Fibroblast of skin of back (primary cell): ENCODE measurements around the gene ITPRIPL2.

Experiments used
- DNase-seq: peaks from one replicate; pipeline ENCODE4 v3.0.0-alpha.2; 2013

The ITPRIPL2 gene

GRCh38 chr16:19123535-19124178 is 9.9 kb downstream of the ITPRIPL2 start:
- DNase-seq: no peak

DNA sequence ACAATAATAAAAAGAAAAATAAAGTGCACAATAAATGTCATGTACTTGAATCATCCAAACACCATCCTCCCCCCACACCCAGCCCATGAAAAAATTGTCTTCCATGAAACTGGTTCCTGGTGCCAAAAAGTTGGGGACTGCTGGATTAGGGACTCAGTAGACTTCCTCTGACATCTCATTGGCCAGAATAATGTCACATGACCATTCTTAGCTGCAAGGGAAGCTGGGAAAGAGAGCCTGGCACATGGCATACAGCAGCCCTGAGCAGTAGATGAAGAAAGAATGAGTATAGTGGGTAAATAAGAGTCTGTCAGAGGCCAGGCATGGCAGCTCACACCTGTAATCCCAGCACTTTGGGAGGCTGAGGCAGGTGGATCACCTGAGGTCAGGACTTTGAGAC is 12.5 kb downstream of the ITPRIPL2 start:
- no peak for DNase-seq

GRCh38 chr16:19127205-19127604 is 13.4 kb downstream of the ITPRIPL2 start:
- no peak for DNase-seq

DNA sequence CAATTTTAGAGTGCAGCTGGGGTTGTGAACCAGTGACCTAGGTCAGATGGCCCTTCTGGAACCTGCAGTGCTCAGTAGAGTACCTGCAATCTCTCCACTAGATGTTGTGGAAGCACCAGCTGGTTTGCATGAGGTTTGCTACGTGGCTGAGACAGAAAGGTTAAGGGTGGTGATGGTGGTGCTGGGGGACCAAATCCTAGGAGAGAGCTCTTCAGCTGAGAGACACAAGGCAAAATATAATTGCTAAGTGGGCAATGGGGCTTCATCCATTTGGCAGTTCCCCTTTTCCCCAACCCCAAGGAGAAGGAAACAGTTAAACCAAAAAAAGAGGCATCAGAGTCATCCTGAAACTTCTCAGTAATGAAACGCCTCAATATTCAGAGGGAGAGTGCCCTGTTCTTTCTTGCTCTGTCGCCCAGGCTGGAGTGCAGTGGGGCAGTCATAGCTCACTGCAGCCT is 13.9 kb downstream of the ITPRIPL2 start:
- no peak for DNase-seq

- no peak for DNase-seq
These were observed 14.9 kb downstream of the ITPRIPL2 start for GRCh38 chr16:19128454-19129200.

- DNase-seq: no peak
These were observed 16.6 kb downstream of the ITPRIPL2 start for GRCh38 chr16:19130385-19130784.

DNA sequence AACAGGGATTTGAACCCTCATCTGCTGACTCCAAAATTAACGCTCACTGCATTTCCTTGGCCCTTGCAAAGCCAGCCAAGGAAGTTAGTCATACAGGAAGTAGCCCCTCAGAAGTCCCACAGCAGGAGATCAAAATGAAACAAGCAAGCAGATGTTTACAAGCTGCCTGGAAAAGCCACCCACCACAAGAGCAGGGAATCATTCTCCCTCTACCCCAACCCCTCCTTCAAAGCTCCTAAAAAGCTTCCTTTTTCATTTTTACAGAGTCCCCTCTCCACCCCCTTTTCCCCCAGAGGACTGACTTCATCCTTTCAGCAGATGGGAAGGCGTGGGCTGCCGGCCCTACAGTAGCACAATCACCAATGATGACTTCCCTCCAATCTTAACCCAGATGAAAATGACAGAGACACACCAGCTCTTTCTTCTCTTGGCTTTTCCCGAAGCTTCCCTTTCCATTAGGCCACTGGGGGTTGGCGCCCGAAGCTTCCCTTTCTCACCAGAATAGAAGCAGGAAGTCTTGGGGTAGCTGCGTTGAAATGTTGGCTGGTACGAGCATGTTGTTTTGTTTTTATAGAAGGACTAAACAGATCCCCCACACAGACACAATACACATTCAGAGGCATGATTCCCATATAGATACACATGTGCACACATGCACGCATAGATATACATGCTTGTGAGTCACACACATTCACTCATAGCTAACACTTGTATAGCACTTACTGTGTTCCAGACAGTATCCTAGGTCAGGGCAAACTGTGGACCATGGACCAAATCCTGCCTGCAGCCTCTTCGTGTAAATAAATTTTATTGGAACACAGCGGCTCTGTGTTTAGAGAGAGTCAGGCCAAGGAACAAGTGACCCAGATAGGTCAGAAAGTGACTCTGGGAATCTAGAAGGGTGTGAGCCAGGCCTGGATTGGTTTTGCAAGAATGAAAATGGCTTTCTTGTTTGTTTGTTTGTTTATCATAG is 17.4 kb downstream of the ITPRIPL2 start:
- peak; percentile 76 for DNase-seq

DNA sequence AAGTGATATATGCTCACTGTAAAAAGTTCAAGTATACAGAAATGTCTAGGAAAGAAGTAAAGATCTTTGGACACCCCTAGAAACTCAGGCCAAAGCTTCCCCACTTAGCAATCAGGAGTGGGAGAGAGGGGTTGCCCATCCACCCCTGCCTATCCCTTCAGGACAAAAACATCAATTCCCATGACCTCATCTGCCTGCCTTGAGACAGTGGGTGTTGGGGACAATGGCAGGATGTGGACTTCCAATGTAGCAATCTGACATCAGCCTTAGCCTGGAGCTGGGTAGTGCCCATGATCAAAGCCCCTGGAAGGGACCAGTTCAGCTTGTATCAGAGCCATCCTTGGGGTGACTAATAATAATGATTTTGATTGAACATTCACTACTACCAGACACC is 18.1 kb downstream of the ITPRIPL2 start:
- no peak for DNase-seq

DNA sequence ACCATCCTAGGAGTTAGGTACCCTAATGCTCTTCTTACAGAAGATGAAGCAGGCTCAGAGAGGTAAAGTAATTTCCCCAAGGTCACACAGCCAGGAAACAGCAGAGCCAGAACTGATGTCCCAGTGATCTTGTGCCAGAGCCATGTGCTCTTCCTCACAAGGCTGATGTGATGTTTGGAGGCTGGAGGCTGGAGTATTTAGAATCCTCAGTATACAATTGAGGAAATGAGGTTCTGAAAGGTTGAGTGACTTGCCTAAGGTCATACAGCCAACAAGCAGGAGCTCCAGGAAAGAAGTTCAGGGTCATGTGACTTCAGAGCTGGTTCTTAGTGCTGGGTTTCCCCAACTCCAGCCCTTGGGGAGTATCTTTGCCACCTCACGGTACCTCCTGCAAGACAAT is 18.5 kb downstream of the ITPRIPL2 start:
- DNase-seq: no peak

GRCh38 chr16:19132898-19133297 is 19.1 kb downstream of the ITPRIPL2 start:
- no peak for DNase-seq

- no peak for DNase-seq
These were observed 19.8 kb downstream of the ITPRIPL2 start for GRCh38 chr16:19133600-19133999.

DNA sequence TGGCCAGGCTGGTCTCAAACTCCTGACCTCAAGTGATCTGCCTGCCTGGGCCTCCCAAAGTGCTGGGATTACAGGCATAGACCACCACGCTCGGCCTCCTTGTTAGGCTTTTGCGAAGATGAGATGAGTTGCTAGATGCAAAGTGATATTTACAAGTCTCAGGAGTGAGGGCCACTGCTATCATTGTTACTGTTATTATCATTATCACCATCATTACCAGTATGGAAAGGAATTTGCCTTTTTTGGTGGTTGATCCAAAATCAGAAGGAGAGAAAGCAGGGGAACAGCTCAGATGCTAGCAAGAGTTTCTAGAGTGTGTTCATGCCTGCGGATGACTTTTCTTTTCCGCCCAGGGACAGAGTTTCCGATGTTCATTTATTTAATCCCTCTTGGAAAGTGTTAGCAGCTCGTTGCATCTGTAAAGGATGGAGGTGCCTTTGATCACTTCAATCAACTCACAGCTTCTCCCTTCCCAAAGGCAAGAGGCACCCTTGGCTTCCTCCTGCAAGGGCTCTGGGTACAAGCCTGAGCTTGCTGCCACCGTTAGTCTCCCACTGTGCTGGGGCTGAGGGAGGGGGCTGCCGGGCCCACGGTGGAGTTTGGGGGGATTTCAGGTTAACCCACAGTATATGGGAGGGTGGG is 21.6 kb downstream of the ITPRIPL2 start:
- no peak for DNase-seq

DNA sequence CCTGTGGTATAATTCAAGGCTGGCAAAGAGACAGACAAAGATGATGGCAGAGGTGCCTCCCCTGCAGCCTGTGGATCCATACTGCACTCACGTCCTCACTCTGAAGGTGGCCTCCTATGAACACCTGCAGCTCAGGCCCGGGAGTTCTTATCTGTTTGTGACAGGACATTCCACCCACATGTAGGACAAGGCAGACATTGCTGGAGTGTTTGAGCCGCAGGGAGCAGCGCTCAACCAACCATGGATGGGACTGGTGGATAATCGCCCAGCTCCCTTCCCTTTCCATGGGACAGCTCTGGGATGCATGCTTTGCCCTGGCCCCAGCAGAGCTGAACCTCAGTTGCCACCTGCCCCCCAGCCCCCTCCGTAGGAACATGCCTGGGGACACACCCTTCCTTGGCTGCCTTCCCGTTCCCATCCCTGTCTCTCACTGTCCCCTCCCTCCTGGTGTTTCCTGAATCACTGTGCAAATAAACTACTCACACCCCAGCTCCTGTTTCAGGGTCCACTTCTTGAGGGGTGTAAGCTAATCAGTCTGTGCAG is 22.2 kb downstream of the ITPRIPL2 start:
- DNase-seq: peak; percentile 59

DNA sequence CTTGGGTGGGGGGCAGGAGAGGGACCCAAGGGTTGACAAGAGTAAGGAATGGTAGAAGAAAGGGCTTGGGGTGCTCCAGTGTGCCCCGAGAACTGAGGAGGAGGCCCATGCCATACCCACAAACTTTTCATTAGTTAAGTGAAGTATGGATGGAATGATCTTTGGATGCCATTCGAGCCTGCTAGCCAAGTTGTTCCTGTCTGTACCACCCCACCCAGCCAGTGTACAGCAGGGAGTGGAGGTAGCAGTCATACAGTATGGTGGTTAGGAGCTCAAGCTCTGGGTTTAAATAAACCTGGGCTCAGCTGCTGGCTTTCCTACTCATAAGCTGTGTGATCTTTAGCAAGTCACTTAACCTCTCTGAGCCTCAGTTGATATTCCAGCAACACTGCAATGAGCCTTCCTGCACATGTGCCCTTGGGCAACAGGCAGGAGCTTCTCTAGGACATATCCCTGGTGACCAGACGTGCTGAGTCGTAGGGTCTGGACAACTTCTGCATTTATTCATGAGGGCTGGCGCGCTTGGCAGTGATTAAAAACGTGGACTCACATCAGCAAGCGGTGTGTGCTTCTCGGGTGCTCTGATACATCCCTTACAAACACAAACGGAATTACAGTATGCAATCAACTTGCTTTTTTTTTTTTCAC is 22.9 kb downstream of the ITPRIPL2 start:
- DNase-seq: peak; percentile 38

DNA sequence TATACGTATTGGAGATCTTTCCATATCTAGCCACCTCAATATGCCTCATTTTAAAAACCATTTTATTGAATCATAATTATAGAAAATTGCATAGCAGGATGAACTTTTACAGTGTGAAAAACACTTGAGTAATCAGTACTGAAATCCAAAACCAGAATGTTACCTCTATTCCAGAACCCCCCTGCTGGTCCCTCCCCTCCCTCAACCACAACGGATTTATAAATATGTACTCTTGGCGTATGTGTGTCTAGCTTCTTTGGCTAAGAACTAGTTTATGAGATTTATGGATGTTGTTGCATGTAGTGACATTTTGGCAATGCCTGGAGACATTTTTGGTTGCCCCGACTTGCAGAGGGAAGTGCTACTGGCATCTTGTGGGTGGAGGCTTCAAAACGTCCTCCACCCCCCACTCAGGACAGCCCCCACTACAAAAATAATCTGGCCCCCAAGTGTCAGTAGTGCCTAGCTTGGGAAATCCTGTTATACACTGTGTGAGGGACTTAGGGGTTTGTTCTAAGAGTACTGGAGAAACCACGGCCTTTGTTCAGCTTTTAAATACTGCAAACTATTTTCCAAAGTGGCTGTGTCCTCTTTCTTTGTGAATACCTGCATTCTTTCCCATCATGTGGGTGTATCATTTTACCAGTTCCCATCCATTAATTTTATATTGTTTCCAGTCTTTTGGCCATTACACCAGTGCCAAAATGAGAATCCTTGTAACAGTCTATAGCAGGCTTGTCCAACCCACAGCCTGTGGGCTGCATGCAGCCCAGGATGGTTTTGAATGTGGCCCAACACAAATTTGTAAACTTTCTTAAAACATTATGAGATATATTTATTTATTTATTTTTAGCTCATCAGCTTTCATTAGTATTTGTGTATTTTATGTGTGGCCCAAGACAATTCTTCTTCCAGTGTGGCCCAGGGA is 23.7 kb downstream of the ITPRIPL2 start:
- DNase-seq: no peak

DNA sequence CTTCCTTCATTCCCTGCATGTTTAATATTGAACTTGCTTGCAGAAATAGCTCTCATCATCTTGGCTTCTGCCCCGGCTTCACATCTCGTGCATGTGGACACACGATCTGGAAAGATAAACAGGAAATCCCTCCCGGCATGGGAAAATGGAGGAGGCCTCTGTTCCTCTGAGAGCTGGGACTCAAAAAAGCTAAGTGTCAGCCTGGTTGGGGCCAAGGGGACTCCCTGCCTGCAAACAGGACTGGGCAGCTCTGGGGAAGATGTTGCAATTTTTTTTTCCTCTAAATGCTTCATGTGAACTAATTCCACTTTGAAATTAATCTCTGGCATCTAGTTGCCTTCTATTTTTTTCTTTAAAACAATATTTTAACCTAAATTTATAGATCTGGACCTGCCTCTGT is 24.8 kb downstream of the ITPRIPL2 start:
- DNase-seq: peak; percentile 84

GRCh38 chr16:19139436-19140091 is 25.8 kb downstream of the ITPRIPL2 start:
- DNase-seq: no peak

- DNase-seq: no peak
These were observed 26.6 kb downstream of the ITPRIPL2 start for GRCh38 chr16:19140396-19140795.

DNA sequence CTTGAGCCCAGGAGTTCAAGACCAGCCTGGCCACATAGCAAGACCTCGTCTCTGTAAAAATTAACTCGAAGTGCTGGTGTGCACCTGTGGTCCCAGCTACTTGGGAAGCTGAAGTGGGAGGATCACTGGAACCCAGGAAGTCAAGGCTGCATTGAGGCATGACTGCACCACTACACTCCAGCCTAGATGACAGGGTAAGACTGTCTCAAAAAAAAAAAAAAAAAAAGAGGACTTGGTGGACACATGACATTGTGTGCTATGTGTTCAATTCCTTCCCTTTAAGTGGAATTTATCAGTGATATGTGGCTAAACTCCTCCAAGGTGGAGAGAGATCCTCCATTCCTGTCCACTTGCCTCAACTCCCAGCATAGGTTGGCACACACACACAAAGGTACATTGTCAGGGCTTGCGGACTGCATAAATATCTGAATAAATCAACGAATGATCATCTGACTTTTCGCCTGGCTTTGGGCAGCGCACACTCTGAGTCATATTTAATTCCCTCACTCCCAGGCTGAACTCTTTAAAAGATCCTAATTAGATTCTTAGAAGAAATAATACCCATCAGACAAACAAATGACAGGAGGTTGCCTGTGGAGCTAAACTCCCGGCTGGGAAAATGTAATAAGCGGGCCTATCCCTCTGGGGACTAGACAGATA is 29.3 kb downstream of the ITPRIPL2 start:
- DNase-seq: no peak

DNA sequence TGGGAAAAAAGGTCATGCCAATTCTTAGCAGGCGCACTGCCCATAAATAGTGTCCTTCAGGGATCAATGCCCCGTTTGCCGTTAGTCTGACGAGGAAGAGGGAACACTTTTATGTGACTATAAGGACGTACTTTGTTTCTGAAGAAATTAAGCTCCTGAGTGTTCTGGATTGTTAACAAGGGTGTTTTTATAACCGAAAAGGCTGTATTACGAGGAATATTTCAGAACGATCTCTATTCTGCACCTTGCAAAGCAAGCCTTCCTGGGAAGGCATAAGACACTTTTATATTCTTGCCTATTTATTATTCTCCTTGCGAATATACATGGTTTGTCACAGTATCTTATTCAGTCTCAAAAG is 29.8 kb downstream of the ITPRIPL2 start:
- no peak for DNase-seq
